Hypothalamus (tissue), 51 donors: ENCODE results near the gene ARCN1.
"Not testable (repeated sequence)": the region's sequence is repeated elsewhere in the genome, so short reads cannot be mapped to it uniquely, and the experiment has no call there.

Experiments used
- DNase-seq, 51 donors: peaks; one replicate each; lab custom pipeline; 2025; lab: John Stamatoyannopoulos, UW

Gene ARCN1

GRCh38 chr11:118603709-118604108, 31.5 kb downstream of the ARCN1 start:
- not testable (repeated sequence) for DNase-seq

- no peak for DNase-seq
Observed at GRCh38 chr11:118604566-118604965, 32.4 kb downstream of the ARCN1 start.

- DNase-seq, result peak in 13 of 51 donors; percentile 22 to 56 (median 37)
Observed at GRCh38 chr11:118605116-118605867, 33.1 kb downstream of the ARCN1 start.

- DNase-seq, result peak in 5 of 51 donors; percentile 20 to 79 (median 29)
Observed at GRCh38 chr11:118606157-118606843, 34.1 kb downstream of the ARCN1 start.

- DNase-seq, result peak in 2 of 51 donors; percentile 74 to 84
Observed at GRCh38 chr11:118606844-118607228, 34.6 kb downstream of the ARCN1 start.

- peak in 46 of 51 donors; percentile 14 to 92 (median 76) for DNase-seq
Observed at GRCh38 chr11:118607401-118608359, 35.5 kb downstream of the ARCN1 start, which contains the start of gene PHLDB1. Gene PHLDB1 (plus strand): TSS chr11:118607615. CDS start chr11:118613837, 6,222 bp downstream.

- DNase-seq, result peak in 39 of 51 donors; percentile 33 to 87 (median 67)
Observed at GRCh38 chr11:118608360-118609227, 36.4 kb downstream of the ARCN1 start.

GRCh38 chr11:118609380-118610224, 37.4 kb downstream of the ARCN1 start:
- DNase-seq, result peak in 41 of 51 donors; percentile 34 to 90 (median 73)

GRCh38 chr11:118610225-118610772, 38.1 kb downstream of the ARCN1 start:
- DNase-seq, result no peak

GRCh38 chr11:118610773-118611432, 38.7 kb downstream of the ARCN1 start:
- peak in 35 of 51 donors; percentile 21 to 85 (median 53) for DNase-seq

GRCh38 chr11:118611433-118611795, 39.2 kb downstream of the ARCN1 start:
- not testable (repeated sequence) for DNase-seq

GRCh38 chr11:118612378-118612777, 40.2 kb downstream of the ARCN1 start:
- DNase-seq, result no peak

GRCh38 chr11:118614511-118614910, 42.3 kb downstream of the ARCN1 start:
- no peak for DNase-seq

- no peak for DNase-seq
Observed at GRCh38 chr11:118615282-118615975, 43.2 kb downstream of the ARCN1 start.

GRCh38 chr11:118615976-118616371, 43.8 kb downstream of the ARCN1 start:
- DNase-seq, result peak in 2 of 51 donors; percentile 15 to 19

GRCh38 chr11:118618115-118618990, 46.1 kb downstream of the ARCN1 start:
- DNase-seq, result peak in 41 of 51 donors; percentile 31 to 93 (median 71)
